GM18873 (cell line): ENCODE data around the gene MKNK2.

Experiments used
- ATAC-seq: cut with Tn5 transposase; IDR thresholded peaks from one replicate; pipeline ENCODE4 v1.9.1; 2021; ENCODE audit warnings: mild to moderate bottlenecking, moderate library complexity, moderate number of reproducible peaks; ENCODE audit not compliant: unreplicated experiment, low FRiP score

Gene MKNK2

GRCh38 chr19:2033825-2034159, 17.3 kb downstream of the MKNK2 start:
- ATAC-seq, result no peak

- no peak for ATAC-seq
These were observed 17.8 kb downstream of the MKNK2 start for GRCh38 chr19:2033115-2033824.

- no peak for ATAC-seq
These were observed 18.6 kb downstream of the MKNK2 start for GRCh38 chr19:2032296-2032941.

- no peak for ATAC-seq
These were observed 23.7 kb downstream of the MKNK2 start for GRCh38 chr19:2027361-2027760.

GRCh38 chr19:2026770-2027169, 24.3 kb downstream of the MKNK2 start:
- no peak for ATAC-seq

- no peak for ATAC-seq
These were observed 28.8 kb downstream of the MKNK2 start for GRCh38 chr19:2022289-2022688.

GRCh38 chr19:2021453-2022140, 29.4 kb downstream of the MKNK2 start:
- ATAC-seq, result no peak

GRCh38 chr19:2018752-2019151, 32.3 kb downstream of the MKNK2 start:
- no peak for ATAC-seq

- ATAC-seq, result no peak
These were observed 34.8 kb downstream of the MKNK2 start for GRCh38 chr19:2016041-2016807.

- no peak for ATAC-seq
These were observed 35.5 kb downstream of the MKNK2 start, which contains the start of gene BTBD2 for GRCh38 chr19:2015608-2015950. Gene BTBD2 (minus strand): TSS chr19:2015714. CDS start chr19:2015703, 11 bp downstream.

- no peak for ATAC-seq
These were observed 36.1 kb downstream of the MKNK2 start for GRCh38 chr19:2014731-2015607.

- no peak for ATAC-seq
These were observed 36.9 kb downstream of the MKNK2 start for GRCh38 chr19:2014131-2014571.

- ATAC-seq, result no peak
These were observed 37.4 kb downstream of the MKNK2 start for GRCh38 chr19:2013683-2013961.

GRCh38 chr19:2012941-2013682, 37.9 kb downstream of the MKNK2 start:
- no peak for ATAC-seq

- no peak for ATAC-seq
These were observed 39.9 kb downstream of the MKNK2 start for GRCh38 chr19:2011169-2011568.

GRCh38 chr19:2010135-2010668, 40.8 kb downstream of the MKNK2 start:
- ATAC-seq, result no peak

GRCh38 chr19:2003874-2004273, 47.2 kb downstream of the MKNK2 start:
- ATAC-seq, result no peak

- ATAC-seq, result no peak
These were observed 51.1 kb downstream of the MKNK2 start for GRCh38 chr19:1999856-2000515.
